ENCODE results near the gene HOXC5.

The HOXC5 gene

DNA sequence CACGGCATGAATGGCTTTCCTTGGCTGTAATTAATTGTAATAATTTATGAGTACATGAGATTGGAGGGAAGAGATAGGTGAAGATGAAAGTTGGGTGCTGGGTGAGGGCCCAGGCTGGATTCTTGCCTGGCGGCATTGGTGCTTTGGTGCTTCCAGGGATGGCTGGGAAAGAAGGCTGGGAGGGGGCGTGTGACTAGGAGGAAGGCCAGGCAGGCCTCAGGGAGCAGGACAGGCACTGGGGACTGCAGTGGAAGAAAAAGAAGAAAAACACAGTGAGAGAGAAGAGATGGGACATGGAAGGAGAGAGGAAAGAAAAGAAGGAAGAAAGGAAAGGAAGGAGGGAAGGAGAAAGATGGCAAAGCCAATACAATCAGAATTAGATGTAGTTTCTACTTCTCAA is 29.2 kb upstream of the HOXC5 start:
- no peaks in the 10 kb centered on the region for H3K36me3 ChIP-seq (replicated peaks; ENCODE audit: insufficient read depth, low read length)
- DNase-seq, result no peak
- H3K27me3 ChIP-seq (replicated peaks; ENCODE audit: insufficient read depth, low read length), result peaks cover 95% of the 10 kb centered on the region
- H3K4me3 ChIP-seq (ENCODE audit: low read length), result no peak overlapping the region
- no peak overlapping the region for H2AFZ ChIP-seq (ENCODE audit: low read length)
- no peaks in the 10 kb centered on the region for H3K9me3 ChIP-seq (replicated peaks; ENCODE audit: insufficient read depth, low read length)
- H3K79me2 ChIP-seq (ENCODE audit: low read length), result no peaks in the 10 kb centered on the region
- H3K9me2 ChIP-seq (replicated peaks; ENCODE audit: insufficient read depth, low read length), result no peaks in the 10 kb centered on the region
- no peak overlapping the region for H3K27ac ChIP-seq (ENCODE audit: low read length)
- H3K4me1 ChIP-seq (ENCODE audit: low read length), result 0 out of 2 replicates have a peak, but pooled peaks cover 5% of the 10 kb centered on the region
- TF ChIP-seq EZH2 (optimal IDR thresholded peaks at IDR 0.05; ENCODE audit: low read depth, low read length), result no peak
- TF ChIP-seq EZH2phosphoT487 (IDR thresholded peaks at IDR 0.05; ENCODE audit: low read length), result no peak
- TF ChIP-seq, protein P1, sequence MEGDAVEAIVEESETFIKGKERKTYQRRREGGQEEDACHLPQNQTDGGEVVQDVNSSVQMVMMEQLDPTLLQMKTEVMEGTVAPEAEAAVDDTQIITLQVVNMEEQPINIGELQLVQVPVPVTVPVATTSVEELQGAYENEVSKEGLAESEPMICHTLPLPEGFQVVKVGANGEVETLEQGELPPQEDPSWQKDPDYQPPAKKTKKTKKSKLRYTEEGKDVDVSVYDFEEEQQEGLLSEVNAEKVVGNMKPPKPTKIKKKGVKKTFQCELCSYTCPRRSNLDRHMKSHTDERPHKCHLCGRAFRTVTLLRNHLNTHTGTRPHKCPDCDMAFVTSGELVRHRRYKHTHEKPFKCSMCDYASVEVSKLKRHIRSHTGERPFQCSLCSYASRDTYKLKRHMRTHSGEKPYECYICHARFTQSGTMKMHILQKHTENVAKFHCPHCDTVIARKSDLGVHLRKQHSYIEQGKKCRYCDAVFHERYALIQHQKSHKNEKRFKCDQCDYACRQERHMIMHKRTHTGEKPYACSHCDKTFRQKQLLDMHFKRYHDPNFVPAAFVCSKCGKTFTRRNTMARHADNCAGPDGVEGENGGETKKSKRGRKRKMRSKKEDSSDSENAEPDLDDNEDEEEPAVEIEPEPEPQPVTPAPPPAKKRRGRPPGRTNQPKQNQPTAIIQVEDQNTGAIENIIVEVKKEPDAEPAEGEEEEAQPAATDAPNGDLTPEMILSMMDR (IDR thresholded peaks at IDR 0.05; ENCODE audit: low read length), result no peak
- H4K20me1 ChIP-seq (ENCODE audit: insufficient read depth, low read length), result no peaks in the 10 kb centered on the region
- no peaks in the 10 kb centered on the region for H3F3A ChIP-seq (ENCODE audit: insufficient read depth, low read length)
- no peak overlapping the region for H3K4me2 ChIP-seq (ENCODE audit: low read depth, low read length)
- no peak overlapping the region for H3K9ac ChIP-seq (ENCODE audit: low read length)

DNA sequence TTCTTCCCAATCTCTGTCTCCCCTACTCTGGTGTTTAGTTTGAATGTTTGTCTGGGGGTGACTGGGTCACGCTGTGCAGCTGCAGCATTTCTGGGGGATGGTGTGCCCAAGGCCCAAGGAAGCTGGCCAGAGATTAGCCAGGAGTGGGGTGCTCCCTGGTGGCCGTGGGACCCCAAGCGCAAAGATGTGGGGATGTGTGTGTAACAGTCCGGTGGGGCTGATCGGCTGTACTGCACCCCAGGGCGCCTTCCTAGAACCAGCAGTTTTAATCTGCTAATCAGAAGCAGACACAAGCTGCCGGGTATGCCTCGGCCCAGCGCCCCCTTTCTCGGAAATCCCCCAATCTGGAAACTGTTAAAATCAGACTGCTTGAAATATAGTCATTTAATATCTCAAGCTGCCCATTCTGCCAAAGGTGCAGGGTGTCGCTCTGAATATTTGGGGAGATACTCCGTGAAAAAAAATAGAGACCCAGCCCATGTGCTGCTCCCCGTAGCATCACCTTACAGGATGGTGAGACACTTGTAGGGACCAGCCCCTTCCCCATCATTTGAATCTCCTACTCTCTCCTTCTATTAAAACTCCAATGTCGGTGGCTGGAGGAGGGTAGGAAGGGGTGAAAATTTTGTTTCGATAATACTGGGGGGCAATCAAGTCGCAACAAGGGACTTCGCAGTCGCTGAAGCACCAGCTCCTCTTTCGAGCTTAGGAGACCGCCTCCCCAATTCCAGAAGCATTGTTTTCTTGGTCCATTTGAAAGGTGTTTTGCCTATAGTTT is 28.6 kb upstream of the HOXC5 start:
- H3K4me1 ChIP-seq (ENCODE audit: low read length), result 0 out of 2 replicates have a peak, but pooled peaks cover 5% of the 10 kb centered on the region
- DNase-seq, result no peak
- H3K79me2 ChIP-seq (ENCODE audit: low read length), result no peaks in the 10 kb centered on the region
- H3K4me2 ChIP-seq (ENCODE audit: low read depth, low read length), result no peak overlapping the region
- no peaks in the 10 kb centered on the region for H3K36me3 ChIP-seq (replicated peaks; ENCODE audit: insufficient read depth, low read length)
- peaks cover 92% of the 10 kb centered on the region for H3K27me3 ChIP-seq (replicated peaks; ENCODE audit: insufficient read depth, low read length)
- no peak overlapping the region for H2AFZ ChIP-seq (ENCODE audit: low read length)
- no peaks in the 10 kb centered on the region for H3F3A ChIP-seq (ENCODE audit: insufficient read depth, low read length)
- no peaks in the 10 kb centered on the region for H3K9me2 ChIP-seq (replicated peaks; ENCODE audit: insufficient read depth, low read length)
- no peak overlapping the region for H3K4me3 ChIP-seq (ENCODE audit: low read length)
- TF ChIP-seq EZH2 (optimal IDR thresholded peaks at IDR 0.05; ENCODE audit: low read depth, low read length) (no peak), EZH2phosphoT487 (IDR thresholded peaks at IDR 0.05; ENCODE audit: low read length) (no peak)
- TF ChIP-seq, protein P1 (IDR thresholded peaks at IDR 0.05; ENCODE audit: low read length), result no peak
- no peaks in the 10 kb centered on the region for H4K20me1 ChIP-seq (ENCODE audit: insufficient read depth, low read length)
- H3K9ac ChIP-seq (ENCODE audit: low read length), result no peak overlapping the region
- no peak overlapping the region for H3K27ac ChIP-seq (ENCODE audit: low read length)
- H3K9me3 ChIP-seq (replicated peaks; ENCODE audit: insufficient read depth, low read length), result no peaks in the 10 kb centered on the region

DNA sequence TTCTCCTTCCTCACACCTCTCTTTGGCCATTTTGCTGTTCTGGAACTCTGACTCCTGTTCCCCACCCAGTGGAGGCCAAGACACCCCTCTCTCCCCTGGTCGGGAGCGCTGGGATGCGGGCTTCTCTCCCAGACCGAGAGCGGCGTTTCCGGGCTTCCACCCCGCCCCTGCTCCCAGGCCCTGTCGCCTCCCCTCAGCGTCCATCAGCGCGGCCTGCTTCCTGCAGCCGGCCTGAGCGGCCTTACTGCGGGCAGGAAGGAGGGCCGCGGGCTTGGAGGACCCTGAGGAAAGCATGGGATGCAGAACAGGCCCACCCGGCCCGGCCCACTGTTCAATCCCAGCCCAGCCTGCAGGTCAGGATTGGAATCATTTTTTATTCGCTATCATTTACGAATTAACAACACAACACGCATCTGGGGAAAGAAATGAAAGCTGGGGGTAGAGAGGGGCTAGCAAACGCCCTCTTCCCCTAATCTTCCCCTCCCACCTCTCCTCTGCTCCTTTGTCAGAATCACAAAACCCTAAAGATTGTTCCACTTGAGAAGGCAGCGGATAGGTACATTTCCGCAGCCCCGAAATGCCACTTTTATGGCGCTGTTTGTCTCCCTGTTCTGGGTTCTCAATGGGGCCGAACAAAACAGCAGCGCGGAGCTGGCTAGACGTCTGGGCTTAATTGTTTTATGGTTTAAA is 27.9 kb upstream of the HOXC5 start:
- Histone ChIP-seq H2AFZ (ENCODE audit: low read length) (no peak overlapping the region), H3K4me1 (ENCODE audit: low read length) (0 out of 2 replicates have a peak, but pooled peaks cover 5% of the 10 kb centered on the region), H3K4me3 (ENCODE audit: low read length) (no peak overlapping the region), H3K4me2 (ENCODE audit: low read depth, low read length) (no peak overlapping the region), H3K9me2 (replicated peaks; ENCODE audit: insufficient read depth, low read length) (no peaks in the 10 kb centered on the region), H3K79me2 (ENCODE audit: low read length) (no peaks in the 10 kb centered on the region), H3K9ac (ENCODE audit: low read length) (no peak overlapping the region), H4K20me1 (ENCODE audit: insufficient read depth, low read length) (no peaks in the 10 kb centered on the region), H3K36me3 (replicated peaks; ENCODE audit: insufficient read depth, low read length) (no peaks in the 10 kb centered on the region), H3K27ac (ENCODE audit: low read length) (no peak overlapping the region), H3K9me3 (replicated peaks; ENCODE audit: insufficient read depth, low read length) (no peaks in the 10 kb centered on the region), H3K27me3 (replicated peaks; ENCODE audit: insufficient read depth, low read length) (peaks cover 93% of the 10 kb centered on the region), H3F3A (ENCODE audit: insufficient read depth, low read length) (no peaks in the 10 kb centered on the region)
- no peak for DNase-seq
- TF ChIP-seq, protein P1 (IDR thresholded peaks at IDR 0.05; ENCODE audit: low read length), result no peak
- TF ChIP-seq EZH2 (optimal IDR thresholded peaks at IDR 0.05; ENCODE audit: low read depth, low read length) (no peak), EZH2phosphoT487 (IDR thresholded peaks at IDR 0.05; ENCODE audit: low read length) (0 out of 2 replicates have a peak, but pooled peaks have one; percentile 45)
